ENCODE measurements around the gene PPCS.
A peak's percentile ranks its signal among the peaks of the same experiment; 100 is the strongest.

PPCS gene

GRCh38 chr1:42420121-42420520 lies 36.2 kb upstream of the PPCS start:
- no peak overlapping the region for H3K27ac ChIP-seq (ENCODE audit: low read depth, low read length)
- no peak overlapping the region for H3K4me3 ChIP-seq (ENCODE audit: low read length)
- H3K4me1 ChIP-seq (ENCODE audit: control insufficient read depth, low read depth, low read length) = no peaks in the 10 kb centered on the region
- H2BK15ac ChIP-seq (replicated peaks; ENCODE audit: low read depth) = no peak overlapping the region
- no peak overlapping the region for H2AK5ac ChIP-seq (ENCODE audit: low read length)
- no peak overlapping the region for H2BK5ac ChIP-seq (ENCODE audit: low read length)
- H3K56ac ChIP-seq (ENCODE audit: low read length) = no peak overlapping the region
- H3K27me3 ChIP-seq (ENCODE audit: insufficient read depth, low read length, poor library complexity) = no peaks in the 10 kb centered on the region
- no peak overlapping the region for H3K9ac ChIP-seq (ENCODE audit: low read length)
- no peak overlapping the region for H4K8ac ChIP-seq (ENCODE audit: low read depth, low read length)
- no peaks in the 10 kb centered on the region for H3K79me2 ChIP-seq (ENCODE audit: control insufficient read depth, insufficient read depth, low read length)
- no peaks in the 10 kb centered on the region for H3K36me3 ChIP-seq (ENCODE audit: control insufficient read depth, insufficient read depth, low read length)
- DNase-seq = no peak
- no peak overlapping the region for H4K5ac ChIP-seq (ENCODE audit: low read length)
- H3K4me2 ChIP-seq (ENCODE audit: low read length) = no peak overlapping the region
- H3K79me1 ChIP-seq (ENCODE audit: low read length) = no peaks in the 10 kb centered on the region
- H3K23ac ChIP-seq (ENCODE audit: low read length) = no peak overlapping the region
- WGBS (ENCODE audit: extremely low coverage, insufficient coverage, low lambda C conversion rate) = no CpG with 5 or more reads among the region's 7 CpGs
- H3K18ac ChIP-seq (ENCODE audit: low read length) = no peak overlapping the region
- H3K4ac ChIP-seq (ENCODE audit: low read depth, low read length) = no peak overlapping the region
- no peak overlapping the region for H2BK120ac ChIP-seq (ENCODE audit: low read depth, low read length)

- no peak overlapping the region for H4K5ac ChIP-seq (ENCODE audit: low read length)
- H3K18ac ChIP-seq (ENCODE audit: low read length) = no peak overlapping the region
- no CpG with 5 or more reads among the region's 10 CpGs for WGBS (ENCODE audit: extremely low coverage, insufficient coverage, low lambda C conversion rate)
- H3K4me2 ChIP-seq (ENCODE audit: low read length) = no peak overlapping the region
- H3K36me3 ChIP-seq (ENCODE audit: control insufficient read depth, insufficient read depth, low read length) = no peaks in the 10 kb centered on the region
- no peak overlapping the region for H2BK15ac ChIP-seq (replicated peaks; ENCODE audit: low read depth)
- no peak overlapping the region for H3K9ac ChIP-seq (ENCODE audit: low read length)
- H2BK120ac ChIP-seq (ENCODE audit: low read depth, low read length) = no peak overlapping the region
- H3K23ac ChIP-seq (ENCODE audit: low read length) = no peak overlapping the region
- H3K79me2 ChIP-seq (ENCODE audit: control insufficient read depth, insufficient read depth, low read length) = no peaks in the 10 kb centered on the region
- no peak overlapping the region for H2BK5ac ChIP-seq (ENCODE audit: low read length)
- H3K4me1 ChIP-seq (ENCODE audit: control insufficient read depth, low read depth, low read length) = no peaks in the 10 kb centered on the region
- no peak overlapping the region for H4K8ac ChIP-seq (ENCODE audit: low read depth, low read length)
- DNase-seq = no peak
- no peak overlapping the region for H3K27ac ChIP-seq (ENCODE audit: low read depth, low read length)
- H2AK5ac ChIP-seq (ENCODE audit: low read length) = no peak overlapping the region
- no peaks in the 10 kb centered on the region for H3K27me3 ChIP-seq (ENCODE audit: insufficient read depth, low read length, poor library complexity)
- H3K79me1 ChIP-seq (ENCODE audit: low read length) = no peaks in the 10 kb centered on the region
- H3K4me3 ChIP-seq (ENCODE audit: low read length) = no peak overlapping the region
- H3K4ac ChIP-seq (ENCODE audit: low read depth, low read length) = no peak overlapping the region
- H3K56ac ChIP-seq (ENCODE audit: low read length) = no peak overlapping the region
These were observed 35.3 kb upstream of the PPCS start for GRCh38 chr1:42420911-42421585.

DNA sequence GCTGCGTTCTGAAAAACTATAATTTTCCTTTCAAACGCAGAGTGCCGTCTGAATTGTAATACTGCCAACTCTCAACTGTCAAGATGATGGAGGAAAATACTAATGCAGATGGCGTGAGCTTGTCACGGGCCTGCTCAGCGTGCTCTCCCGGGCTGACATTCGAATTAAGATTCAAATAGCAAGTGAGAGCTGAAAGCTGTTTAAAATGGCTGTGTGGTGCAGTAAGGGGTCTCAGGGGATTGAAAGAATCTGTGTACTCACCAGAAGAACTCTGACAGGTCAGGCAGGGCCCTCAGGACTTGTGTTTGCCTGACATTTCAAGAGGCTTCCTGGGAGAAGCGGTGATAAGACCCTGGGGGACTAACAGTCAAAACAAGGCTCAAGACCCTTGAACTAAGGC lies 33.6 kb upstream of the PPCS start:
- H3K4me2 ChIP-seq (ENCODE audit: low read length) = no peak overlapping the region
- no peaks in the 10 kb centered on the region for H3K79me1 ChIP-seq (ENCODE audit: low read length)
- no peak overlapping the region for H3K23ac ChIP-seq (ENCODE audit: low read length)
- no peak overlapping the region for H4K5ac ChIP-seq (ENCODE audit: low read length)
- no peaks in the 10 kb centered on the region for H3K4me1 ChIP-seq (ENCODE audit: control insufficient read depth, low read depth, low read length)
- H4K8ac ChIP-seq (ENCODE audit: low read depth, low read length) = no peak overlapping the region
- H3K4ac ChIP-seq (ENCODE audit: low read depth, low read length) = no peak overlapping the region
- no peak overlapping the region for H3K18ac ChIP-seq (ENCODE audit: low read length)
- H3K79me2 ChIP-seq (ENCODE audit: control insufficient read depth, insufficient read depth, low read length) = no peaks in the 10 kb centered on the region
- H2AK5ac ChIP-seq (ENCODE audit: low read length) = no peak overlapping the region
- no peak overlapping the region for H2BK120ac ChIP-seq (ENCODE audit: low read depth, low read length)
- WGBS (ENCODE audit: extremely low coverage, insufficient coverage, low lambda C conversion rate) = no CpG with 5 or more reads among the region's 9 CpGs
- no peak for DNase-seq
- no peak overlapping the region for H3K4me3 ChIP-seq (ENCODE audit: low read length)
- no peaks in the 10 kb centered on the region for H3K27me3 ChIP-seq (ENCODE audit: insufficient read depth, low read length, poor library complexity)
- H2BK5ac ChIP-seq (ENCODE audit: low read length) = no peak overlapping the region
- no peak overlapping the region for H2BK15ac ChIP-seq (replicated peaks; ENCODE audit: low read depth)
- H3K27ac ChIP-seq (ENCODE audit: low read depth, low read length) = no peak overlapping the region
- H3K56ac ChIP-seq (ENCODE audit: low read length) = no peak overlapping the region
- no peaks in the 10 kb centered on the region for H3K36me3 ChIP-seq (ENCODE audit: control insufficient read depth, insufficient read depth, low read length)
- H3K9ac ChIP-seq (ENCODE audit: low read length) = no peak overlapping the region

DNA sequence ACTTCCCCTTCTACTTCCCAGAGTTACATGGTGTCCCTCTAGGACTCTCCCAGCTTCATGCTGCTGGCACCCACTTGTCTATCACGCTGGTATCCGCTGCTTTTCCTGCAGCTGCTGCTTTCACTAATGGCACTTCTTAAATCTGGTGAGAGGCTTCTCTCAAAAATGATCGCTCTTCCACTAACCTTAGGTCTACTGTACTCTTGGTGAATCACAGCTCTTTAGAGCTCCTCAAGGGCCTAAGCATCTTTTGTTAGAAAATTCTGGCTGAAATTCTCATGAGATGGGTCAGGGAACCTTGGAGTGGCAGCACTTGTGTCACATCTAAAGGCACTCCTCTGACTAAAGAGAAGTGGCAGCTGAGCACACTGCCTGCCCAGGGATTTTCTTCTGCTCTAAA lies 32.7 kb upstream of the PPCS start:
- no peak overlapping the region for H3K56ac ChIP-seq (ENCODE audit: low read length)
- H3K79me2 ChIP-seq (ENCODE audit: control insufficient read depth, insufficient read depth, low read length) = no peaks in the 10 kb centered on the region

GRCh38 chr1:42424201-42424600 lies 32.1 kb upstream of the PPCS start:
- H3K9ac ChIP-seq (ENCODE audit: low read length) = no peak overlapping the region
- no peak overlapping the region for H4K8ac ChIP-seq (ENCODE audit: low read depth, low read length)
- no peak overlapping the region for H3K27ac ChIP-seq (ENCODE audit: low read depth, low read length)
- no peak overlapping the region for H2BK15ac ChIP-seq (replicated peaks; ENCODE audit: low read depth)
- H3K4me3 ChIP-seq (ENCODE audit: low read length) = no peak overlapping the region
- no peak overlapping the region for H3K56ac ChIP-seq (ENCODE audit: low read length)
- H4K5ac ChIP-seq (ENCODE audit: low read length) = no peak overlapping the region
- no peak overlapping the region for H3K18ac ChIP-seq (ENCODE audit: low read length)
- no peak overlapping the region for H2BK120ac ChIP-seq (ENCODE audit: low read depth, low read length)
- H3K36me3 ChIP-seq (ENCODE audit: control insufficient read depth, insufficient read depth, low read length) = no peaks in the 10 kb centered on the region
- no peak for DNase-seq
- H2BK5ac ChIP-seq (ENCODE audit: low read length) = no peak overlapping the region
- no CpG with 5 or more reads among the region's 4 CpGs for WGBS (ENCODE audit: extremely low coverage, insufficient coverage, low lambda C conversion rate)
- no peaks in the 10 kb centered on the region for H3K79me1 ChIP-seq (ENCODE audit: low read length)
- no peak overlapping the region for H3K4me2 ChIP-seq (ENCODE audit: low read length)
- H2AK5ac ChIP-seq (ENCODE audit: low read length) = no peak overlapping the region
- H3K23ac ChIP-seq (ENCODE audit: low read length) = no peak overlapping the region
- H3K4ac ChIP-seq (ENCODE audit: low read depth, low read length) = no peak overlapping the region
- no peaks in the 10 kb centered on the region for H3K79me2 ChIP-seq (ENCODE audit: control insufficient read depth, insufficient read depth, low read length)
- H3K27me3 ChIP-seq (ENCODE audit: insufficient read depth, low read length, poor library complexity) = no peaks in the 10 kb centered on the region
- H3K4me1 ChIP-seq (ENCODE audit: control insufficient read depth, low read depth, low read length) = no peaks in the 10 kb centered on the region

More for the DNA sequence above, 32.7 kb upstream of the PPCS start:
- H4K8ac ChIP-seq (ENCODE audit: low read depth, low read length) = no peak overlapping the region
- H3K4ac ChIP-seq (ENCODE audit: low read depth, low read length) = no peak overlapping the region
- no peak overlapping the region for H3K23ac ChIP-seq (ENCODE audit: low read length)
- H3K18ac ChIP-seq (ENCODE audit: low read length) = no peak overlapping the region
- H2BK15ac ChIP-seq (replicated peaks; ENCODE audit: low read depth) = no peak overlapping the region
- H3K79me1 ChIP-seq (ENCODE audit: low read length) = no peaks in the 10 kb centered on the region
- no peak overlapping the region for H4K5ac ChIP-seq (ENCODE audit: low read length)
- DNase-seq = no peak
- H3K27me3 ChIP-seq (ENCODE audit: insufficient read depth, low read length, poor library complexity) = no peaks in the 10 kb centered on the region
- H2BK120ac ChIP-seq (ENCODE audit: low read depth, low read length) = no peak overlapping the region
- no peak overlapping the region for H3K4me3 ChIP-seq (ENCODE audit: low read length)
- no peak overlapping the region for H3K4me2 ChIP-seq (ENCODE audit: low read length)
- H3K9ac ChIP-seq (ENCODE audit: low read length) = no peak overlapping the region
- no peak overlapping the region for H2AK5ac ChIP-seq (ENCODE audit: low read length)
- no peaks in the 10 kb centered on the region for H3K4me1 ChIP-seq (ENCODE audit: control insufficient read depth, low read depth, low read length)
- H3K27ac ChIP-seq (ENCODE audit: low read depth, low read length) = no peak overlapping the region
- no peaks in the 10 kb centered on the region for H3K36me3 ChIP-seq (ENCODE audit: control insufficient read depth, insufficient read depth, low read length)
- no peak overlapping the region for H2BK5ac ChIP-seq (ENCODE audit: low read length)
- WGBS (ENCODE audit: extremely low coverage, insufficient coverage, low lambda C conversion rate) = no CpG with 5 or more reads among the region's 3 CpGs

DNA sequence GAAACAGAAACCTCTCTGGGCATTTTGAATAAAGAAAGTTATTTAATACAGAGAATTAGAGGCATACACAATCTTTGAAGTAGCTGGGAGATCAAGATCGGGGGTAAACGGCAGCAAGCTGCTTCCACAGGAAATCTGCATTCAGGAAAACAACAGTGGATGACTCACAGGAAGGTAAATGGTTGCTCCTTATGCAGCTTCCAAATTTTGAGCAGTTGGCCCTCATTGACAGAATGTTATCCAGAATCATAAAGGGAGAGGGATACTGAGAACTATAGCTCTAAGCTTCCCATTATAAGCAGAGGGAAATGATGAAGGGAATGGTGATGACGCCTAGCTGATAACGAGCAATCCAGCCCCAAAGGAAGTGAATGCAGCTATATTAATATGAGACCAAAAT lies 29.1 kb upstream of the PPCS start:
- H3K36me3 ChIP-seq (ENCODE audit: control insufficient read depth, insufficient read depth, low read length) = no peaks in the 10 kb centered on the region

More for the DNA sequence above, 29.1 kb upstream of the PPCS start:
- H3K4me3 ChIP-seq (ENCODE audit: low read length) = no peak overlapping the region
- no peak overlapping the region for H4K8ac ChIP-seq (ENCODE audit: low read depth, low read length)
- no peak overlapping the region for H2BK5ac ChIP-seq (ENCODE audit: low read length)
- peak; percentile 30 for DNase-seq
- no peak overlapping the region for H2BK15ac ChIP-seq (replicated peaks; ENCODE audit: low read depth)
- no peaks in the 10 kb centered on the region for H3K79me2 ChIP-seq (ENCODE audit: control insufficient read depth, insufficient read depth, low read length)
- H2BK120ac ChIP-seq (ENCODE audit: low read depth, low read length) = no peak overlapping the region
- H3K4ac ChIP-seq (ENCODE audit: low read depth, low read length) = no peak overlapping the region
- no peaks in the 10 kb centered on the region for H3K27me3 ChIP-seq (ENCODE audit: insufficient read depth, low read length, poor library complexity)
- no peak overlapping the region for H3K9ac ChIP-seq (ENCODE audit: low read length)
- H3K23ac ChIP-seq (ENCODE audit: low read length) = no peak overlapping the region
- H3K56ac ChIP-seq (ENCODE audit: low read length) = no peak overlapping the region
- H3K27ac ChIP-seq (ENCODE audit: low read depth, low read length) = no peak overlapping the region
- H2AK5ac ChIP-seq (ENCODE audit: low read length) = no peak overlapping the region
- H3K4me1 ChIP-seq (ENCODE audit: control insufficient read depth, low read depth, low read length) = no peaks in the 10 kb centered on the region
- H3K4me2 ChIP-seq (ENCODE audit: low read length) = no peak overlapping the region
- H3K18ac ChIP-seq (ENCODE audit: low read length) = peak overlapping the region; percentile 39
- no CpG with 5 or more reads among the region's 4 CpGs for WGBS (ENCODE audit: extremely low coverage, insufficient coverage, low lambda C conversion rate)
- no peaks in the 10 kb centered on the region for H3K79me1 ChIP-seq (ENCODE audit: low read length)
- H4K5ac ChIP-seq (ENCODE audit: low read length) = no peak overlapping the region

All from mesendoderm (in vitro differentiated cells).